SK-N-SH (cell line): ENCODE measurements around the gene TDP2.

Source experiments
- CTCF ChIP-seq: fragments of 200-600 bp; sonication (generic); IDR thresholded peaks from 2 replicates; pipeline ENCODE4 v1.6.1; 2017; ENCODE audit warnings: antibody characterized with exemption, mild to moderate bottlenecking, moderate library complexity
- EZH2phosphoT487 ChIP-seq: fragments of 200-600 bp; sonication (generic); IDR thresholded peaks from 2 replicates; pipeline ENCODE4 v1.6.1; 2017; ENCODE audit warnings: low read depth, mixed run types, mild to moderate bottlenecking, antibody characterized with exemption, moderate library complexity, borderline replicate concordance
- GATA2 ChIP-seq: sonication (generic); formaldehyde crosslinking; IDR thresholded peaks from 2 replicates; pipeline ENCODE4 v1.5.0; 2020; ENCODE audit warnings: mild to moderate bottlenecking, missing genetic modification reagents
- MAX ChIP-seq: IDR thresholded peaks from 2 replicates; pipeline ENCODE4 v1.4.0; 2012; ENCODE audit warnings: low read depth
- RCOR1 ChIP-seq: fragments of 150-350 bp; IDR thresholded peaks from 2 replicates; pipeline ENCODE4 v1.6.1; 2017; ENCODE audit warnings: antibody characterized with exemption, low read length
- REST ChIP-seq: IDR thresholded peaks from 2 replicates; pipeline ENCODE4 v1.6.1; 2012; ENCODE audit warnings: mild to moderate bottlenecking, low read depth, low read length, moderate library complexity
- TCF12 ChIP-seq: IDR thresholded peaks from 2 replicates; pipeline ENCODE4 v1.4.0; 2012
- YY1 ChIP-seq: IDR thresholded peaks from 2 replicates; pipeline ENCODE4 v1.4.0; 2012; ENCODE audit warnings: low read depth, mild to moderate bottlenecking

GRCh38 chr6:24664046-24664987 lies 2.4 kb downstream of the TDP2 start:
- TF ChIP-seq EZH2phosphoT487 (no peak), REST (no peak), GATA2 (CRISPR knock-in tag) (no peak), MAX (no peak), TCF12 (no peak), CTCF (no peak), RCOR1 (no peak), YY1 (no peak)
